GM10847 (cell line): ENCODE measurements around the gene ADAMTS3.

Experiments
- POLR2A ChIP-seq: IDR thresholded peaks from 2 replicates; pipeline ENCODE4 v1.6.1; 2011; ENCODE audit not compliant: insufficient read length; ENCODE audit errors: extremely low read depth

The ADAMTS3 gene

GRCh38 chr4:72394012-72394663, 174.9 kb downstream of the ADAMTS3 start:
- TF ChIP-seq POLR2A, result no peak

GRCh38 chr4:72391281-72391680, 177.7 kb downstream of the ADAMTS3 start:
- no peak for TF ChIP-seq POLR2A

- TF ChIP-seq POLR2A, result no peak
Measured at GRCh38 chr4:72390409-72390808, 178.6 kb downstream of the ADAMTS3 start.

GRCh38 chr4:72388521-72388920, 180.5 kb downstream of the ADAMTS3 start:
- TF ChIP-seq POLR2A, result no peak

GRCh38 chr4:72387959-72388358, 181.1 kb downstream of the ADAMTS3 start:
- TF ChIP-seq POLR2A, result no peak

GRCh38 chr4:72383439-72383838, 185.6 kb downstream of the ADAMTS3 start:
- TF ChIP-seq POLR2A, result no peak

- TF ChIP-seq POLR2A, result no peak
Measured at GRCh38 chr4:72378901-72379300, 190.1 kb downstream of the ADAMTS3 start.

GRCh38 chr4:72377491-72378194, 191.4 kb downstream of the ADAMTS3 start:
- TF ChIP-seq POLR2A, result no peak

GRCh38 chr4:72376901-72377300, 192.1 kb downstream of the ADAMTS3 start:
- TF ChIP-seq POLR2A, result no peak

GRCh38 chr4:72375073-72375736, 193.8 kb downstream of the ADAMTS3 start:
- no peak for TF ChIP-seq POLR2A

- no peak for TF ChIP-seq POLR2A
Measured at GRCh38 chr4:72374159-72374558, 194.9 kb downstream of the ADAMTS3 start.

GRCh38 chr4:72366601-72367000, 202.4 kb downstream of the ADAMTS3 start:
- no peak for TF ChIP-seq POLR2A

GRCh38 chr4:72365981-72366380, 203.0 kb downstream of the ADAMTS3 start:
- no peak for TF ChIP-seq POLR2A

GRCh38 chr4:72365016-72365415, 204.0 kb downstream of the ADAMTS3 start:
- no peak for TF ChIP-seq POLR2A

GRCh38 chr4:72360075-72360474, 208.9 kb downstream of the ADAMTS3 start:
- TF ChIP-seq POLR2A, result no peak

GRCh38 chr4:72358483-72358882, 210.5 kb downstream of the ADAMTS3 start:
- TF ChIP-seq POLR2A, result no peak
